NOMO-1 treated with DMSO at 0.1 percent for 48 hours (cell line): ENCODE measurements around the gene MFNG.
"Not testable (repeated sequence)": the region's sequence is repeated elsewhere in the genome, so short reads cannot be mapped to it uniquely, and the experiment has no call there.

Source experiments
- DNase-seq: peaks from one replicate; lab custom pipeline; 2025; ENCODE audit not compliant: unreplicated experiment; lab: John Stamatoyannopoulos, UW

Gene MFNG, protein sequence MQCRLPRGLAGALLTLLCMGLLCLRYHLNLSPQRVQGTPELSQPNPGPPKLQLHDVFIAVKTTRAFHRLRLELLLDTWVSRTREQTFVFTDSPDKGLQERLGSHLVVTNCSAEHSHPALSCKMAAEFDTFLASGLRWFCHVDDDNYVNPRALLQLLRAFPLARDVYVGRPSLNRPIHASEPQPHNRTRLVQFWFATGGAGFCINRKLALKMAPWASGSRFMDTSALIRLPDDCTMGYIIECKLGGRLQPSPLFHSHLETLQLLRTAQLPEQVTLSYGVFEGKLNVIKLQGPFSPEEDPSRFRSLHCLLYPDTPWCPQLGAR

DNA sequence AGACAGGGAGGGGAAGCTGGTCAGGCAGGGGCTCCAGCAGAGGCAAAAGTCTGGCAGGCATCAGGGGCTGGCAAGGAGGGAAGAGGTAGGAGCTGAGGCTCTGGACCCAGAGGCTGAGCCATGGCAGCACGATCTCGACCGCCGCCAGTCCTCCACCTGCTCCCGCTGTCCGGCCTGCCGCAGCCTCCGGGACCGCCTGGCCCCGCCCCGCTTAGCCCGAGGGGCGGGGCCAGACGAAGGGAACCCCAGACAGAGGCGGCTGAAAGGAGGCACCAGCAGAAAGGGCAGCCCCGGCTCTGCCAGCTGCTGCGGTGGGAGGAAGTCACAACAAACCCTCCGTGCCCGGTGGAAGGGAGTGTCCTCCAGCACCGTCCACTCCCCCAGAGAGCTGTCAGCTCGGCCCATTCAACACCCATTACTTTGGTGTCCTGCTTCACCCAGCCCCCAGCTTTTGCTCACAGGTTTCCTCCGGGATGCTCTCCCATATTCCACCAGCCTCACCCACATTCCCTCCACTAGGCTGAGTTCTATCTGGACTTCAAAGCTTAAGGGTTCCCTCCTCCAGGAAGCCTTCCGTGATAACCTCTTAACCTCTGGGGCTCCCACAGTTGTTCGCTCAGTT lies at the start of gene MFNG:
MFNG (minus strand) TSS at position 161 of the 622 bp plus-strand sequence. CDS start 207 bp downstream, outside the sequence.
- DNase-seq = peak; percentile 91

DNA sequence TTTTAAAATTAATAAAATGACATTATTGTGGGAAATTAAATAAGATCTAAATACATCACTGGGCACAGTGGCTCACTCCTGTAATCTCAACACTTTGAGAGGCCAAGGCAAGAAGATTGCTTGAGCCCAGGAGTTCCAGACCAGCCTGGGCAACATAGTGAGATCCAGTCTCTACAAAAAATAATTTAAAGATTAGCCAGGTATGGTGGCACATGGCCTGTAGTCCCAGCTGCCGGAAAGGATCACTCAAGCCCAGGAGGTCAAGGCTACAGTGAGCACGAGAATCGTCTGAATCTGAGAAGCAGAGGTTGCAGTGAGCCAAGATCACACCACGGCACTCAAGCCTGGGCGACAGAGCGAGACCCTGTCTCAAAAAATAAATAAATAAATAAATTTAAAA lies 49.0 kb upstream of the MFNG start:
- no peak for DNase-seq

DNA sequence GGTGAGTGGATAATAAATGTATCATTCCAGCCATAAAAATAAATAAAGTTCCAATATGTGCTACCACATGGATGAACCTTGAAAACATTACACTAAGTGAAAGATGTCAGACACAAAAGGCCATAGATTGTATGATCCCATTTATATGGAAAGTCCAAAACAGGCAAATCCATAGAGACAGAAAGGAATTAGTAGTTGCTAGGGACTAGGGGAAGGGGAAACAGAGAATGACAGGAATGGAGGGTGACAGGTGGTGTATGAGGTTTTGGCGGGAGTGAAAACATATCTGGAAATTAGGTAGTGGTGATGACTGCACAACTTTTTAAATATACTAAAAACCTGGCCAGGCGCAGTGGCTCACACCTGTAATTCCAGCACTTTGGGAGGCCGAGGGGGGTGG lies 48.3 kb upstream of the MFNG start:
- no peak for DNase-seq

DNA sequence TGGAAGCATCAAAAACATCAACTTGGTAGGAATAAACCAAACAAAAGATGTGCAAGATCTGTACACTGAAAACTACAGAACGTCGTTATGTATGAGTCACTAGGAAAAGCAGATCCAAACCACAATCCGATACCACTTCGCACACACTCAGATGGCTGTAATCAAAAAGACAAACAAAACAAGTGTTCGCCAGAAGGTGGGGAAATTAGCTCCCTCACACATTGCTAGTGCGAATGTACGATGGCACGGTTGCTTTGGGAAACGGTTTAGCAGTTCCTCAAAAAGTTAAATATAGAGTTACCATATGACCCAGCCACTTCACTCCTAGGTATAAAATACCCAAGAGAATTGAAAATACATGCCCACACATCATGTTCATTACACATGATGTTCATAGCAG lies 47.8 kb upstream of the MFNG start:
- peak; percentile 87 for DNase-seq

DNA sequence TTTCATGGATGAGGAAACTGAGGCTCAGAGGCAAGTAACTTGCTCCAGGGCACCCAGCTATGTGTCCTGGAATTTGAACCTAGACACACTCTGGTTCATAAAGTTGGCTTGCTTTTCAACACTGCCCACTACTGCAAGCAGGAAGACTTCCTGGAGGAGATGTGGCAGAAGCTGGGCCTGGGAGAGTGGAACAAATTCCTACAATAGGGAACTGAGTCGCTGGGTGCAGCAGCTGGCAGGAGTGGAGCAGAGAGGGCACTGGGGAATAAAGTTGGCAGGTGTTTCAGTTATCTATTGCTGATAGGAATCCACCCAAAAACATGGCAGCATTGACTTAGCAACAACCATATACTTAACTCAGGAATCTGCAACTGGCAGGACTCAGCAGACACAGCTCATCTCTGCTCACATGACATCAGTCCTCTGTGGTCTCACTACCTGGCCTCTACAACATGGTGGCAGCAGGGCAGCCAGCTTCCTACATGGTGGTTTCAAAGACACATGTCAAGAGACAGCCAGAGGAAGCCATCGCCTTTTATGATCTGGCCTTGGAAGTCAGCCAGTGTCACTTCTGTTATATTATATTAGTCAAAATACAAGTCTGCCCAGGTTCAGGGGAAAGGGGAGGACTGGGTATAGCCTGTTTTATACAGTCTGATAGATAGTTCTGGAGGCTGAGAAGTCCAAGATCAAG lies 43.6 kb upstream of the MFNG start:
- peak; percentile 44 for DNase-seq

DNA sequence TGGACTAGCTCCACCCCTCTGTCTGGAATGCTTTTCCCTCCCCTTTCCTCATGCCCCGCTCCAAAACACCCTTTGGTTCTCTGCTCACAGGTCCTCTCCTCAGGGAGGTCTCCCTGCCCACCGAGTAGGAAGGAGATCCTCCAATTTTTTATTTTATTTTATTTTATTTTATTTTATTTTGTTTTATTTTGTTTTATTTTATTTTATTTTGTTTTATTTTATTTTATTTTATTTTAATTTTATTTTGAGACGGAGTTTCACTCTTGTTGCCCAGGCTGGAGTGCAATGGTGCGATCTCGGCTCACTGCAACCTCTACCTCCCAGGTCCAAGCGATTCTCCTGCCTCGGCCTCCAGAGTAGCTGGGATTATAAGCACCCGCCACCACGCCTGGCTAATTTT lies 41.8 kb upstream of the MFNG start:
- DNase-seq = not testable (repeated sequence)

DNA sequence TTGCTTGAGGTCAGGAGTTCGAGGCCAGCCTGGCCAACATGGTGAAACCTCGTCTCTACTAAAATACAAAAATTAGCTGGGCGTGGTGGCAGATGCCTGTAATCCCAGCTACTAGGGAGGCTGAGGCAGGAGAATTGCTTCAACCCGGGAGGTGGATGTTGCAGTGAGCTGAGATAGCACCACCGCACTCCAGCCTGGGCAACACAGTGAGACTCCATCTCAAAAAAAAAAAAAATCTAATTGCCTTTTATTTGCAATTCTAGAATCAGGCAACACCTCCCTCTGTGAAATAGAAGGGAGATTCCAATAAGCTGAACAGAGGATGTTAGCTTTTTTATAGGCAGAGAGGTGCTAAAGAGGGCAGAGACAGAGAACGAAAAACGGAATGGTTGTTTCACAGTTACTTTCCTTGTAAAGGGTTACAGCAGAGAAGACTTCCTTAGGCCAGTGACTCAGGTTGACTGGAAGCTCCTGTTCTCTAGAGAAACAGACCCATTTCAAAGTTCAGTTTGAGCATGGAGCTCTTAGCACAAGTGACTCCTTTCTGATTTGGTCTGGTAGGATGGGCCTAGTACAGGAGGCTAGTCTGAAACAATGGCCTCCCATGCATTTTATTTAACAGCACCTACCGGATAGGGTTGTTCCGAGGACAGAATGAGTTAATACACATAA lies 41.0 kb upstream of the MFNG start:
- DNase-seq = not testable (repeated sequence)

DNA sequence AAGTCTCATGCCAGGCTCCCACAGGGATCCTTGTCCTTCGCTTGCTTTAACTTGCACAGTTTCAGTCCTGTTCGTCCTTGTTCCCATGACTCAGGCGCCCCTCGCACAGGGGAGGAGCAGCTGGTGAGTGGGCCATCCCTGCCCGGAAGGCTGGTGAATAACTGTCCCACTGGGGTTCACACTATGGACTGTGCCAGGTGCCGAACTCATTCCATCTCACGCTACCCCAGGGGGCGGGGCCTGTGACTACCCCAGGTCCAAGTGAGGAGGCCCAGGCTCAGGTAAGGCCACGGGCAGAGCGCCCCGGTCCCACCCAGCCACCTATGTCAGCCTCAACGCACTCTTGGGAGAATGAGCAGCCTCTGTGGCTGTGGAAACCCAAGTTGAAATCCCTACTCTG lies 40.2 kb upstream of the MFNG start:
- no peak for DNase-seq

DNA sequence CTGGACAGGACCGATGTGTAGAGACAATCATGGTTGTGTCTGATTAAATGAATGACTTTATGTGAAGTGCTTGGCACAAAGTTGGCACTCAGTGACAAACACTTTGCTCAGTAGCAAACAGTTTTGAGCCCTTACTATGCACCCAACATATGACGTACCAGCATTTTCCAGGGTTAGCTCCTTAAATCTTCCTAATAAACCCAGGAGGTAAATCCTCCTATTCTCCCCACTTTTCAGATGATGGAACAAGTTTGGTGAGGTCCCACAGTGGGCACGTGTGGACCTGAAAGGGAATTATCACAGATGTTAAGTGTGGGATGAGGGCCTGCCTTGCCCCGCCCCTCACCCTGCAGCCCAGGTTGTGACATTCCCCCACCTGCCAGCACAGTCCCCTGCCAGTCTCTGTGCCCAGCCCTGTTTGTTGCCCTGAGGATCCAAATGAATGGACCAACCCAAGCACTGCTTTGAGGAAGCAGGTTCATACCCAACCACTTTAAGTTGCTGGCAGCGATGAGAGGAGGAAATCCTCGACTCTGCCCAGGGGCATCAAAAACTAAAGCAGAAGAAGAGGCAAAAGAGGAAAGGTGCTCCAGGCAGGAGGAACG lies 39.7 kb upstream of the MFNG start:
- DNase-seq = no peak

DNA sequence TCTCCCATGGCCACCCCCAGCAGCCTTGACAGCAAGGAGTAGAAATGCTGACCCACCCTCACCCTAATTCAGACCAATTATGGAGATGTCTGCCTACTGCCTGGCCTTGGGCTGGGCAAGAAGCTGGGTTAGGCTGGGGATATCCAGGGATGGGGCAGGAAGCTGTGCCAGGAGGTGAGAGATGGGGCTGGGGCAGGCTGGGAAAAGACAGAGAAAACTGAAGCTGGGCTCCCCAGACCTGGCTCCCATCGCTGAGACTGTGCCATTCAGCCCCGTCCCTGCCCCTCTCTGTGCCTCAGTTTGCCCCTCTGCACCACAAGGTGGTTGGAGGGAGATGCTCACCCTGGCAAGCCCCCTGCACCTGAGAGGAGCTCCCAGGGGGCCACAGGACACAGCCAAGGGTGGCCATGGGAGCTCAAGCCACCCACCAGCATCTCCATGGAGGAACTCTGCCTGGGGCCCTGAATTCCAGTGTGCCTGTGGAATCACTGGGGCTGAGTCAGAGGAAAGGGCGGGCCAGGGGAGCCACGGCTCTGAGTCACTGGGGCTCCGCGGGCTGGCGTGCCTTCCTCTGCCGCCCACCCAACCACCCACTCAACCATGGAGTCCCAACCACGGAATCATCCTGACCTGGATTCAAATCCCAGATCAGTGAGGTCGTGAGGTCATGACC lies 39.0 kb upstream of the MFNG start:
- no peak for DNase-seq

DNA sequence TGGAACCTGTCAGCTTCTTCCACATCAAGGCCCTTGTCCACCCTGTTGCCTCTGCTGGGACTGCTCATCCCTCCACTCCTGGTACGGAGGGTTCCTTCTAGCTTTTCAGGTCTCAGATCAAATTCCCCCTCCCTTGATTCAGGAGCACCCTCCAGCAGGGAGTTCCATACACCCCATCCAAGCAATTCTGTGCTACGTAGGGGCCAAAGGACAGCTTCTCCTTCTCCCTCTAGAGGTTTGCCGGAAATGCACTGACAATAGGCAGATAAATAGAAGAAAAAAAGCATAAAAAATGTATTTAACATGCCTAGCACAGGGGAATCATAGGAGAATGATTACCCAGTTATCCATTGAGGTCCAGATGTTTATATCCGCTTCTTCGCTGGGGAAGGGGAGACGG lies 36.3 kb upstream of the MFNG start:
- no peak for DNase-seq

DNA sequence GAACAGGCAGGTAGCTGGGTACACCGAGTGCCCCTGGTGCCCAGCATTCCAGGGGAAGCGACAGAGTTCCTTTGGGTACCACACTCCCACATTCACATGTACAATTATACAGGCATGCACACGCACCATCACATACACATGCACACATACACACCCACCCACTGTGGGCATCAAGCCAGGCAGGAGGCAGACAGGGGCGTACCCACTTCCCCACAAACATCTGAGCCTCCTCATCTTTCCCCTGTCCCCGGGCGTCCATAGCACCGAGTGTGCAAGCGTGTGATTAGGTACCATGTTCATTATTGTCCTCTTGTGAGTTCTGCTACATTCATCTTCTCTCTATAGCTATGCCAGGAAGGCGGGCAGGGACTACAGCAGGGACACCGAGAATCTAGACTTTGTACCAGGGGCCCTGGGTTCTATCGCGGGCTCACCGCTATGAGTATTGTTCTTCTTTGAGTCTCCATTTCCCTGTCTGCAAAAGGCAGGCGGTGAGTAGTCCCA lies 35.1 kb upstream of the MFNG start:
- no peak for DNase-seq

DNA sequence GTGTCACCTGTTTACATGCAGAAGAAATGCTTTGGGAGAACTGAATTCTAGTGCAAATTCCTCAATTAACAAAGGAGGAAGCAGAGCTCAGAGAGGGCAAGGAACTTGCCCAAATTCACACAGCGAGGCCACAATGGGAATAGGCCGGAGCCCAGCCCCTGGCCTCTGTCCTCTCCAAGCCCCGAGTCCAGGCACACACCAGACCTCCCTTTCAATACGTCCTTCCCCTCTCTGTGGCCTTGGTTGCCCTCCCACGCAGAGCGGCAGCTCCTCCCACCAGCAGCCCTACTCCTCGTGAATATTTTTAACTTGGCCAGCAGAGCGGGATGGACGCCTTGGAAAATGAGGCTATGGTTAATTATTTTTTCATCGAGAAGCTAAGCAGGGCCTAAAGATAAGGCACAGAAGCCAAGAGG lies 34.6 kb upstream of the MFNG start:
- no peak for DNase-seq

DNA sequence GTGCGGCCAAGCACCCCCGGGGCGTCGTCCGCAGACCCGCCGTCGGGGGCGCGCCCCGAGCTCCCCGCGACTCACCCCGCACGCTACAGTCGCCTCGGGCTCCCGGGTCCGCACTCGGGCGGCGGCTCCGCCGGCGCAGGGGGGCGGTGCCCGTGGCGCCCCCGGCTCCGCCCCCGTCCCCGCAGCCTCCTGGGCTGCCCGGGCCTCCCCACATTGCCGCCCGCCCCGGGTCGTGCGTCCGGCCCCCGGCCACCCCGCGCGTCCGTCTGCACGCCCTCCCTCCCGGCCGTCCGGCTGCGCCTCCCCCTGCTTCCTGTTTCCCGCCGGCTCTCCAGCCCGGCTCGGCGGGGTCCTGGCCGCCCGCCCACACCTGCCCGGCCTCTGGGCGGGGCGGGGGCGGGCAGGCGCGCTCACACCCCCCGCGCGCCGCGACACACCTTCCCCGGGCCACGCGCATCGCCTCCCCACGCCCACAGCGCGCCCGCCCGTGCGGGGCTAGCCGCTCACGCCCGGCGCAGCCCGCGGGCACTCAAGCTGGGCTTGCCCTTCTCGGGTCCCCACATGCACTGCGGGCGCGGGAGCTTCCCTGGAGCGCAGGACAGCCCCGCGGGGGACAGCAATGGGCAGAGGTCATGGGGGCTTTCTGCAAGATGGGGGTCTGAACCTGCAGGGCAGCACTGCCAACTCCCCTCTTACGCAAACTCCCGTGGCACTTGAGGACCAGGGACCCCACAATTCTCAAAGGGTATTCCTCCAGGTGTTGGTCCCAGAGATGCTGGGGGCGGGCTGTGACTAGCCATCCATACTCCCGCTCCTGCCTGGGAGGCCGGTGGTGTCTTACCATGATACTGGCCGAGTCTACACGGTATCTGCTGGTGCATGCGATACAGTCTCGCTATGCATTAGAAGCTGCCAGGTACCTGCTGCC lies 33.3 kb upstream of the MFNG start, which contains the start of gene CARD10:
CARD10 (minus strand) TSS at position 148 of the 928 bp plus-strand sequence. CDS start 215 bp downstream, outside the sequence.
- no peak for DNase-seq

DNA sequence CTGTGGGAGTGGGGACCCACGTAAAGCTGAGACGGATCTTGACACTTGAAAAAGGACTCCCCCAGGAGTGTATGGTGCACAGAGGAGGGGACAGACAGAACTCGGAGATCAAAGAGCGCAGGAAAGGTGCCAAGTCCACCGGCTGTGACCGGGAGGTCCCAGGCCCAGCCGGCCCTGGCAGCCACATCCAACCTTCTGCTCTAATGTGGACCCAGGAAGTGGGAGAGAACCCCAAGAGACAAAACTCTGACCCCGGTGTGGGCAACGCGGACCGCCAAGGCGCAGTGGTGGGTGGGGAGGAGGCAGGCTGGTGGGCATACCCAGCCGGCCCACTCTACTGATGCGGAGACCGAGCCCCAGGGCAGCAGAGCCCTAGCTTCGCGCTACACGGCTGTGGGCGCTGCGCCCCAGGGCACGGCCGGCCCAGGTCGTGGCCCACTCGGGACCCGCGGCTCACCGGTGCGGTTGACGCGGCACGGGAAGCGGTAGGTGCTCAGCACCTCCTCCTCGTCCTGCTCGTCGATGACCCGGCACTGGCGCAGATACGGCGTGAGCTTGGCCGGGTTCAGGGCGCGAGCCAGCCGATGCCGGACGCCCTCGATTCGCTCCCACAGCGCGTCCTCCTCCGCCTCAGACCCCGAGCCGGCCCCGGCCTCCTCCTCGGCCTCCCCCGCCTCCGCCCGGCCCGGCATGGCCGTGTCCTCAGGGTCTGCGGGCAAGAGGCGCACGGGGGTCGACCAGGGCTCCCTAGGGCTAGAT lies 32.5 kb upstream of the MFNG start:
- no peak for DNase-seq

DNA sequence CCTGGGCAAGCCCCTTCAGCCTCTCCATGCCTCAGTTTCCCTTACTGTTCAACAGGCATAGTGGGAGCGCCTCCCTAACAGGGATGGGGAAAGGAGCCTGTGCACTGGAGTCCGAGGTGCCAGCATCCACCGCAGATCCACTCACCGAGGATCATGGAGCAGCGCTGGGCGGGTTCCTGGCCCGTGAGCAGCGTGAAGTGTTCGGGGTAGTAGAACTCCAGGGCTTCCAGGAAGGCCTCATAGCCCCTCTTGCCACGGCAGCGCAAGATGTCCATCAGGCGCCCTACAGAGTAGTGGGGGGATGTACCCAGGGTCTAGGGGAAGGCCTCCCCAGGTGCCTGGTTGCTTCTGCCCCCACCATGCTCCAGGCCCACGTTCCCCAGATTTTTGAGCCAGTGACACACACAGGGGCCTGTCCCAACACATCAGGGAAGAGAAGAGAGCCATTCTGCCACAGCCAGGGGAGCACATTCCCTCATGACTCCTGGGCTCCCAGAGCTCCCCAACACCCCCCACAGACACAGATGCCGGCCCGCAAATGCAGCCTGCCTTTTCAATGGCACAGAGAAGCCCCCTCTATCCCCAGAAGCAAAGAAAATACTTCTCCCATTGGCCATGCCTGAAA lies 31.8 kb upstream of the MFNG start:
- no peak for DNase-seq

DNA sequence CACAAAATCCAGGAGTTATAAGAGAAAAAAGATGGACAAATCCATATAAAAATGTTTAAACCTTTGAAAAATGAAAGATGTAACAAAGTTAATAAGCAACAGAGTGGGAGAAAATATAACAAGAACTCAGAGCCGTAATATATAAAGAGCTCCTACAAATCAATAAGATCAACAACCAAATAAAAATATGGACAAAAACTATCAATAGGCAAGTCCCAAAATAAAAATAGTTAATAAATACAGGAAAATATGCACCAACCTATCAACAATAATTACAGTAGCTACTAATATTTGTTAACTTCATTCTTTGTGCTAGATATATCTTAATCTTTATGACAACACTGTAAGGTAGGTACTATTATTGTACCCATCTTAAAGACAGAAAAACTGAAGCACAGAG lies 30.3 kb upstream of the MFNG start:
- no peak for DNase-seq

DNA sequence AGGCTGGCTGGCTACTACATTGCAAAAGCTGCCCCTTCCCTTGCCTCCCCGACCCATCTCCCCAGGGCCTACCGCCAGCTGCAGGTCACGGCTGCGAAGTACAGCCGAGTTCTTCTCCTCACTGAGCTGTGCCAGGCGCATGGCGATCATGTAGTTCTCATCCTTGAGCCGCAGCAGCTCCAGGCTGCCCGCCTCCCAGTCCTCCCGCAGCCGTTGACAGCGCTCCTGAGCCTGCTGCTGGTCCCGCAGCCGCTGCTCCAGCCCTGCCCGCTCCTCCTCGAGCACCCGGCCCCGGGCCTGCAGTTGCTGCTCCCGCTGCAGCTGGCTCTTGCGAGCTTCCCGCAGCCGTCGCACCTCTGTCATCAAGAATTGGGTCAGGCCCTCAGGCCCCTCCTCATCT lies 29.7 kb upstream of the MFNG start:
- DNase-seq = no peak
